Aorta (tissue), 5 donors: ENCODE measurements around the gene FAM117A. TPM values are rescaled to one million over a fixed set of nuclear protein-coding genes. Genes with fewer than 3 reads are reported as not detected.

Experiments
- ATAC-seq: fragments of 200-7000 bp; cut with Tn5 transposase; one replicate; pipeline ENCODE4 v1.9.1; 2022; ENCODE audit warnings: moderate library complexity; ENCODE audit not compliant: low FRiP score
- DNase-seq, 2 donors: peaks; one replicate each; pipeline ENCODE4 v3.0.0-alpha.2; 2020
- H3K27ac ChIP-seq, 2 donors: one replicate each; pipeline ENCODE4 v1.5.1; 2013; ENCODE audit warnings: low read length in 2 of 2, mild to moderate bottlenecking in 2 of 2, moderate library complexity in 2 of 2, control low read depth in 1 of 2, inconsistent platforms in 1 of 2, low read depth in 1 of 2
- H3K27me3 ChIP-seq, 2 donors: one replicate each; pipeline ENCODE4 v1.6.1; 2013; ENCODE audit warnings: control low read depth in 1 of 2, low read length in 1 of 2, mild to moderate bottlenecking in 1 of 2, moderate library complexity in 1 of 2; ENCODE audit not compliant: insufficient read depth in 2 of 2, control insufficient read depth in 1 of 2
- H3K36me3 ChIP-seq, 2 donors: one replicate each; pipeline ENCODE4 v1.6.1; 2013; ENCODE audit warnings: control low read depth in 1 of 2, low read length in 1 of 2, mild to moderate bottlenecking in 1 of 2; ENCODE audit not compliant: insufficient read depth in 2 of 2, control insufficient read depth in 1 of 2
- H3K4me1 ChIP-seq, 2 donors: one replicate each; pipeline ENCODE4 v1.6.1; 2013; ENCODE audit warnings: low read length in 2 of 2, control low read depth in 1 of 2, mild to moderate bottlenecking in 1 of 2, moderate library complexity in 1 of 2; ENCODE audit not compliant: insufficient read depth in 2 of 2, control insufficient read depth in 1 of 2
- H3K4me3 ChIP-seq, 2 donors: one replicate each; pipeline ENCODE4 v1.5.1; 2013; ENCODE audit warnings: low read length in 2 of 2, control low read depth in 1 of 2, mild to moderate bottlenecking in 1 of 2
- H3K9me3 ChIP-seq: one replicate; pipeline ENCODE4 v1.6.1; 2013; ENCODE audit warnings: mild to moderate bottlenecking, low read length; ENCODE audit not compliant: control insufficient read depth
- WGBS, 2 donors: extraction: QIAGEN DNeasy Blood & Tissue Kit; methylation state at CpG; one replicate each; pipeline ENCODE4 v1.1.7; 2013; 5-methylcytosine and 5-hydroxymethylcytosine counted together
- intact Hi-C, 2 donors: fragments of 100-400 bp; cut with DNase I; formaldehyde crosslinking; loops; one replicate each; pipeline versions ENCODE4 v1.14.2 to v1.15.0; 2022
- polyA plus RNA-seq, 2 donors: library from polyadenylated mRNA; stranded (reverse); fragments of 200-250 nt; gene quantifications; one replicate each; pipeline ENCODE4 v1.2.3, GENCODE V29; 2013
- total RNA-seq, 2 donors: library from RNA; stranded (reverse); fragmentation: NEBNext Ultra II Directional; extraction: Animal tissue kit (Norgen Biotek cat#: 25700); gene quantifications; one replicate each; pipeline ENCODE4 v1.2.1, GENCODE V29; 2021
- donor health status: healthy with polysubstance abuse.
- donor health status: Bipolar disorder and iron deficiency.
- donor health status: DM: no; HTN: no; CAD: no.
- donor health status: DM: no; HTN: no; CAD: no.
- donor health status: DM: yes; HTN: yes; CAD: no.

Gene FAM117A
- total and polyA plus RNA-seq, 4 donors = 9.4 to 17.2 (median 16.1) TPM

- no peak overlapping the region for H3K27ac ChIP-seq
- intact Hi-C loops = no loop called here
- no peak for ATAC-seq
Measured at GRCh38 chr17:49748223-49748622, 15.7 kb downstream of the FAM117A start.

DNA sequence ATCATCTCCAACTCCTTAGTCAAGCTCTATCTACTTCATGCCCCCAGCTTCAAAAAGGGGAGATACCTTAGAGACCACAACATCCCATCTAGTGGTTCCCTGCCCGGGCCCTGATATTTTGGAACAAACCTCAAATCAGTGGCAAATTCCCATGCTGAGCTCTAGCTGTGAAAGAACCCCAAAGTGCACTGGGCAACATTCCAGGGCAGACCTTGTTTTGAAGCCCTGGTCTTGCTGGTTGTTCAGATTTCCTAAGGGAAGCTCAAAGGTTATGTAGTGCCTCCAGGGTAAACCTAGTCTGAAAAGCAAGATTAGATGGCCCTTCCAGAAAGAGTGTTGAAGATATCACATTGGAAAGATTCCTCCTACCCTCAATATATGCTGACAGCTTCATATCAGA, 16.3 kb downstream of the FAM117A start:
- WGBS, 2 donors = 87 to 90% methylated on average over 1 of the region's 1 CpG
- H3K4me3 ChIP-seq = no peak overlapping the region

More at GRCh38 chr17:49748223-49748622, 15.7 kb downstream of the FAM117A start:
- H3K27me3 ChIP-seq = no peaks in the 10 kb centered on the region
- no peaks in the 10 kb centered on the region for H3K9me3 ChIP-seq
- no peak for DNase-seq
- H3K36me3 ChIP-seq = no peaks in the 10 kb centered on the region
- H3K4me3 ChIP-seq = no peak overlapping the region
- 87 to 88% methylated on average over 3 of the region's 3 CpGs for WGBS, 2 donors
- no peaks in the 10 kb centered on the region for H3K4me1 ChIP-seq

DNA sequence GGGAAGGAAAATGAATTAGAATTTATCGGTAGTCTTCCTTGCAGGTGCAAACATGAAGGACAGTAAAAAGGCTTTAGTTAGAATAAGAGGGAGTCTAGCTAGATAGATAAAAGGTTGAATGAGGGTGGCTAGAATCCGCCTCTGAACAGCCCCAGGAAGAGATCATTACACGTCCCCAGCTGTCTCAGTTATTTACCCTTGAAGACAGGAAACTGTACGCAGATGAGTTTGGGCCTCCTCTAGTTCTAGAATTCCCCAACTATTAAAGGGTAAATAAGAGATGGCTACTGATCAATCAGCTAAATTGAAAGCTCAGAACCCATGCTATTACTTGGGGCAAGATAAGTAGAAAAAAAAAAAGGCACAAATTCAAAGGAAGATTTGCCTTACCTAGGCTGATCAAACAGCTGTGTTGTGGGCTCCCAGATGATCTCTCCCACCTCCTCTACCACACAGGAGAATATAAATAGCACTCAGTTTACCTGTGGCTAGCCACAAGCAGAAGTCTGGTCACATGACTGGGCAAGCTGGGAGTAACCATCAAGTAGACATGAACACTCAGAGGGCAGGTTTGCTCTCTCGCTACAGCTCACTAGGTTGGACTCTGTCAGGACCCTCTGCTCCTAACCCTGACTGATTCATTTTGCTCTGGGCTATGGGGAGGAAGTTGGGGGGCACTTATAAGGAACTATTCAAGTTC, 17.0 kb downstream of the FAM117A start:
- Histone ChIP-seq H3K9me3 (no peaks in the 10 kb centered on the region), H3K4me1 (no peaks in the 10 kb centered on the region), H3K36me3 (no peaks in the 10 kb centered on the region), H3K27me3 (no peaks in the 10 kb centered on the region), H3K27ac (no peak overlapping the region), H3K4me3 (no peak overlapping the region)
- intact Hi-C loops = no loop called here
- no peak for ATAC-seq
- WGBS, 2 donors = 91% methylated on average over 5 of the region's 5 CpGs
- no peak for DNase-seq

More for the DNA sequence above, 16.3 kb downstream of the FAM117A start:
- intact Hi-C loops = no loop called here
- no peak overlapping the region for H3K27ac ChIP-seq
- no peaks in the 10 kb centered on the region for H3K9me3 ChIP-seq
- H3K36me3 ChIP-seq = no peaks in the 10 kb centered on the region
- H3K4me1 ChIP-seq = no peaks in the 10 kb centered on the region
- ATAC-seq (no peak), DNase-seq (no peak)
- H3K27me3 ChIP-seq = no peaks in the 10 kb centered on the region

DNA sequence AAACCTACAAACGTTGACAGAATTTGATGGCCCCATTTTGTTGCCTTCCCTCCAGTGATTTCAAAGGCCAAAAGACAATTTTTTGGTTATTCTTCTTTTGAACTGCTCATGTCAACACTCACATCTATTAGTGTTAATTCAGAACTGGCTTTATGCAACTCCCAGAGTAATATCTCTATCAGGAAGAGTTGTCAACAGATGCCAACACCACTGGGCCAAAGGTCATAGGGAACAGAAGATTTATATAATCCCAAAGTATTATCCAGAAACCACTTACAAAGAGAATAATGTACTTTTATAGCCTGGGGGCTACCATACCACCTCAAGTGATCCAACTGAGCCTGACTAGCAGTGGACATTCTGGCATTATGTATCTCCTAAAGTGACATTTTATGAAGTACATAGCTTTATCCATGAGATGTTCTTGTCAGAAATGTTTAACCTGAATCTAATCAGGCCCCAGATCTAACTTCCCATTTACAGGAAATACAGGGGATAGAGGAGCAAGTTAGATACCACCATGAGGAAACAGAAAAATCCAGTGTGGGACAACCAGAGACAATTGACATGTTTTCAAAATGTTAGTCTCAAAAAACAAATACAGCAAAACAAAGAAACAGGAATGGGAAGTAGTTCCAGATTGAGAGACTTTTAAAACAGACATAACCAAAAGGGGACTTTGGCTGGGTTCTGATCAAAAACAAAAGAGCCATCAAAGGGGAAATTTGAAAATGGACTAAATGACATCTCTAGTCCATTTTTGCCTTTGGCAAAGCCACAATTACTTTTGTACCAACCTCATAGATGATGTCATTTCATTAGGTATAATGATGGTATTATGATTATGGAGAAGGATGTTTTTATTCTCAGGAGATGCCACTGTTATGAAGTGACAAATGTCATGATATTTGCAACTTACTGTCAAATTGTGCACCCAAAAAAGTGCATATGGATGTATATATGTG, 18.5 kb downstream of the FAM117A start:
- WGBS, 2 donors = 83 to 86% methylated on average over 1 of the region's 1 CpG
- no peaks in the 10 kb centered on the region for H3K36me3 ChIP-seq
- no peak overlapping the region for H3K27ac ChIP-seq
- ATAC-seq (no peak), DNase-seq (no peak)
- no peaks in the 10 kb centered on the region for H3K9me3 ChIP-seq
- intact Hi-C loops = no loop called here
- no peak overlapping the region for H3K4me3 ChIP-seq
- peaks cover 0 to 3% of the 10 kb centered on the region in 2 donors for H3K4me1 ChIP-seq
- H3K27me3 ChIP-seq = no peaks in the 10 kb centered on the region

DNA sequence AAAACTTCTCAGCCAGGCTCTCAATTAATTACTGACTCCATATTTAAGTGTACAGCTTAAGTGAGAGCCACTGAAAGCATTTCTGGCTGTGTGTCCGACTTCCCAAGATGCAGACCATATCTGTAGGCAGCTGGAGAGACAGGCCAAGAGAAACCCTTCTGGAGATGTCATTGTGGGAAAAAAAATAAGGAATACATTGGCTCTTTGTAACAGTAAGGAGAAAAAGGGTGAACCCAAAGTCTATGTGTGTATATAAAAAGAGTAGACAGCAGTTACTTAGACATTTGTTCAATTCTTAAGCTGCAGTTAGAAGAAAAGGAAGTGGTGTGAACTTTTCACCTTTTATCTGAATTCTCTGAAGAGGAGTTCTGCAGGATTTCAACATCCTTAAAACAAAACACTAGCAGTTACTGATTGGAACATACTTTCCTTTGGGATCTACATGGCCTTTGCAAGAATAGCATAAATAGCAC, 21.7 kb downstream of the FAM117A start:
- Histone ChIP-seq H3K9me3 (no peaks in the 10 kb centered on the region), H3K27me3 (no peaks in the 10 kb centered on the region), H3K36me3 (no peaks in the 10 kb centered on the region), H3K4me1 (peaks cover 3 to 4% of the 10 kb centered on the region in 2 donors), H3K27ac (peak overlapping the region; percentile 86 to 87), H3K4me3 (no peak overlapping the region)
- ATAC-seq = peak; percentile 52
- intact Hi-C loops = loop anchor here in 1 of 2 donors (5.0 kb wide), 1 partner anchor 35 kb away; no protein-coding TSS in a partner anchor
- no peak for DNase-seq
- WGBS, 2 donors = 2 to 6% methylated on average over 1 of the region's 1 CpG

GRCh38 chr17:49741692-49742076, 22.2 kb downstream of the FAM117A start:
- Histone ChIP-seq H3K27ac (peak overlapping the region; percentile 86 to 93), H3K27me3 (no peaks in the 10 kb centered on the region), H3K4me1 (peaks cover 3 to 4% of the 10 kb centered on the region in 2 donors), H3K9me3 (no peaks in the 10 kb centered on the region), H3K36me3 (no peaks in the 10 kb centered on the region), H3K4me3 (no peak overlapping the region)
- no peak for ATAC-seq
- 28 to 32% methylated on average over 3 of the region's 3 CpGs for WGBS, 2 donors
- no peak for DNase-seq
- intact Hi-C loops = loop anchor here in 1 of 2 donors (5.0 kb wide), 1 partner anchor 36 kb away; no protein-coding TSS in a partner anchor

DNA sequence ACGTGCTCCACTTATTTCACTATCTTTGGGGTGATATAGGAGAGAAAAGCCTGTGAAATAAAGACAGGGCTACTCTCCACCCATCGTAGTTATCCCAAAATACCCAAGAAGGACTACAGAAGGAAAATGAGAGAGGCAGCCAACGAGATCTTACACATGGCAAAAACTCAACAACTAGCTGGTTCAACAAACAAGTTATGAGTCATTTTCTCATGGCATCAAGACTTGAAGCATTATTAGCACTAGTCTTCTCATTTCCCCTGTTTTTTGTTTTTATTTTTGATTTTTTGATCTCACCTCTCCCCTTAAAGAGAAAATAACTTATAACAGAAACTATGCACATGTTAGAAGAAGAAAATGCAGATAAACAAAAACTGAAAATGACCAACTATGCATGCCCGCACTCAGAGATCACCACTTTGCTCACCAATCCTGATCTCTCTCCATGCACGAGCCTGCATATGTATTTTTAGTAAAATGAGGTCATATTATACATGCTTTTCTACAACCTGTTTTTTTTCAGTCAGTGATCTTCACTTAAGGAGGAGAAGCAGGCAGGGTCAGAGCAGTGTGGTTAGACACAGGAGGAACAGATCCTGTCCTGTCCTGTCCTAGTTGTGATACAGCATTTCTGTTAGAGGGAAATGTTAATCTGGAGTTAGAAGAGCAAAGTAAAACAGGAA, 22.8 kb downstream of the FAM117A start:
- Histone ChIP-seq H3K4me1 (peaks cover 3 to 4% of the 10 kb centered on the region in 2 donors), H3K36me3 (no peaks in the 10 kb centered on the region), H3K9me3 (no peaks in the 10 kb centered on the region), H3K4me3 (no peak overlapping the region), H3K27ac (peak overlapping the region; percentile 97 to 99), H3K27me3 (no peaks in the 10 kb centered on the region)
- DNase-seq = no peak
- intact Hi-C loops = loop anchor here in 1 of 2 donors (5.0 kb wide), 1 partner anchor 36 kb away; no protein-coding TSS in a partner anchor
- ATAC-seq = peak; percentile 83
- WGBS, 2 donors = 1 to 4% methylated on average over 5 of the region's 5 CpGs

GRCh38 chr17:49739641-49740271, 24.2 kb downstream of the FAM117A start:
- H3K27ac ChIP-seq = peak overlapping the region in 1 of 2 donors; percentile 47
- no peaks in the 10 kb centered on the region for H3K27me3 ChIP-seq
- no peak overlapping the region for H3K4me3 ChIP-seq
- 71 to 74% methylated on average over 7 of the region's 7 CpGs for WGBS, 2 donors
- no peaks in the 10 kb centered on the region for H3K36me3 ChIP-seq
- intact Hi-C loops = loop anchor here in 1 of 2 donors (5.0 kb wide), 1 partner anchor 38 kb away; no protein-coding TSS in a partner anchor
- DNase-seq (peak; percentile 83 to 90), ATAC-seq (peak; percentile 61)
- peaks cover 3 to 4% of the 10 kb centered on the region in 2 donors for H3K4me1 ChIP-seq
- H3K9me3 ChIP-seq = no peaks in the 10 kb centered on the region
